AG04450 (cell line): Measurements from ENCODE around the gene POLR3G. TPM values are rescaled to one million over a fixed set of nuclear protein-coding genes. Genes with fewer than 3 reads are reported as not detected.

Source experiments
- CTCF ChIA-PET: fragments of 300-600, 350-600 bp; formaldehyde crosslinking; extraction: SDS; loops from one replicate; lab custom pipeline; 2022; ENCODE audit warnings: antibody characterized with exemption, inconsistent platforms; lab: Charles Lee
- POLR2A ChIA-PET: fragments of 350-600 bp; formaldehyde crosslinking; extraction: SDS; loops from one replicate; lab custom pipeline; 2021; ENCODE audit warnings: antibody characterized with exemption, inconsistent platforms; lab: Yijun Ruan, JAX
- DNase-seq: peaks from one replicate; pipeline ENCODE4 v3.0.0-alpha.2; 2011; ENCODE audit warnings: low read depth, low spot score
- H3K27ac ChIP-seq: one replicate; pipeline ENCODE4 v1.5.1; 2012; ENCODE audit warnings: low read depth, low read length, control low read depth
- H3K27me3 ChIP-seq: one replicate; pipeline ENCODE4 v1.6.0; 2012; ENCODE audit warnings: low read length; ENCODE audit not compliant: control insufficient read depth, insufficient read depth
- H3K4me3 ChIP-seq: 2 replicates; pipeline ENCODE4 v1.5.1; 2011; ENCODE audit warnings: mild to moderate bottlenecking, low read depth, low read length, control low read depth
- H3K9me3 ChIP-seq: 2 replicates; pipeline ENCODE4 v1.5.1; 2012; ENCODE audit warnings: low read length; ENCODE audit not compliant: control insufficient read depth, insufficient read depth
- polyA plus RNA-seq: library from polyadenylated mRNA; depleted of rRNA; stranded (reverse); fragments of >200 nt; gene quantifications from 2 replicates; pipeline ENCODE4 v1.2.3, GENCODE V29; 2011
- TF ChIP-seq, protein P1 (sequence below): IDR thresholded peaks from 2 replicates; pipeline ENCODE4 v1.5.1; 2011; ENCODE audit warnings: low read depth, low read length, control low read depth, inconsistent platforms

POLR3G gene
- polyA plus RNA-seq, 1 experiment, result 7.3 TPM

DNA sequence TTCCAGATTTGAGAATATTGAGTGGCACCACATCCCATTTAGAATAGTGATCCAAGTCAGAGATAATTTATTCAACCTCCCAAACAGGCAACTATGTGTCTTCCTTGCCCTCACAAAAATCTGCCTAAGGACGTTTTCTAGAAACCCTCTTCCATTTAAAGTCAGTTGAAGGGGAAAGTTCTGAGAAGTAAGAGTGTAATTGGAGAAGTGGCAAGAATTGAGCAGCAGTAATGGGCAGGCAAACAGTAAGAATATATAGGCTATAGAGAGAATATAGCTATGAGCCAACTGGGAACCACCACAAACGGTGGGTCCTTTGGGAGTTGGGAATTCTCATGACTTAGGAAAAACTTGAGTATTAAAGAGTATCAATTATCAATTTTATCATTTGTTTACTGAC is 34.0 kb upstream of the POLR3G start:
- TF ChIP-seq, protein P1, sequence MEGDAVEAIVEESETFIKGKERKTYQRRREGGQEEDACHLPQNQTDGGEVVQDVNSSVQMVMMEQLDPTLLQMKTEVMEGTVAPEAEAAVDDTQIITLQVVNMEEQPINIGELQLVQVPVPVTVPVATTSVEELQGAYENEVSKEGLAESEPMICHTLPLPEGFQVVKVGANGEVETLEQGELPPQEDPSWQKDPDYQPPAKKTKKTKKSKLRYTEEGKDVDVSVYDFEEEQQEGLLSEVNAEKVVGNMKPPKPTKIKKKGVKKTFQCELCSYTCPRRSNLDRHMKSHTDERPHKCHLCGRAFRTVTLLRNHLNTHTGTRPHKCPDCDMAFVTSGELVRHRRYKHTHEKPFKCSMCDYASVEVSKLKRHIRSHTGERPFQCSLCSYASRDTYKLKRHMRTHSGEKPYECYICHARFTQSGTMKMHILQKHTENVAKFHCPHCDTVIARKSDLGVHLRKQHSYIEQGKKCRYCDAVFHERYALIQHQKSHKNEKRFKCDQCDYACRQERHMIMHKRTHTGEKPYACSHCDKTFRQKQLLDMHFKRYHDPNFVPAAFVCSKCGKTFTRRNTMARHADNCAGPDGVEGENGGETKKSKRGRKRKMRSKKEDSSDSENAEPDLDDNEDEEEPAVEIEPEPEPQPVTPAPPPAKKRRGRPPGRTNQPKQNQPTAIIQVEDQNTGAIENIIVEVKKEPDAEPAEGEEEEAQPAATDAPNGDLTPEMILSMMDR, result no peak
- H3K27me3 ChIP-seq, result peaks cover 1% of the 10 kb centered on the region
- DNase-seq, result no peak
- no peak overlapping the region for H3K27ac ChIP-seq
- POLR2A ChIA-PET, result no interaction called here
- no peaks in the 10 kb centered on the region for H3K9me3 ChIP-seq
- CTCF ChIA-PET, result interaction anchor here (0.6 to 4.8 kb wide), 11 partner anchors 11 to 343 kb away, joined by 3 to 62 read pairs (median 6); partner anchors contain the start of genes CETN3 and LYSMD3
- no peak overlapping the region for H3K4me3 ChIP-seq

DNA sequence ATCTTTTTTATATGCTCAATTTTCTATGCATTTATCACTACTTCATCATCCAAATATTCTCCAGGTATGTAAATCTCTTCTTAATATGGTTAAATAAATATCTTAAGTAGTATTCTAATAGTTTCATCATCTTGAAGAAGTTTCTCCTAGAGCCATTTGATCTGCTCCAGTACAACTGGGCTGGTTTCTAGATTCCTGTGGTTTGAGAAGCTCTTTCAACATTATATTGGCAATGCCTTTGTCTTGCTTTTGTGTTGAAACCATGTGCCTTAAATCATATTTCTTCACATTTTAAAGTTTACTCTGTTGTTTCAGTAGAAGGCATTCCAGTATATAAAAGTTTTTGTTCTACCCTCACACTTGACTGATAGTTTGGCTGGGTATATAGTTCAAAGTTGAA is 27.7 kb upstream of the POLR3G start:
- H3K27ac ChIP-seq, result no peak overlapping the region
- H3K9me3 ChIP-seq, result no peaks in the 10 kb centered on the region
- no peak overlapping the region for H3K4me3 ChIP-seq
- DNase-seq, result no peak
- POLR2A ChIA-PET, result no interaction called here
- CTCF ChIA-PET, result no interaction called here
- H3K27me3 ChIP-seq, result no peaks in the 10 kb centered on the region
- TF ChIP-seq, protein P1, result no peak

DNA sequence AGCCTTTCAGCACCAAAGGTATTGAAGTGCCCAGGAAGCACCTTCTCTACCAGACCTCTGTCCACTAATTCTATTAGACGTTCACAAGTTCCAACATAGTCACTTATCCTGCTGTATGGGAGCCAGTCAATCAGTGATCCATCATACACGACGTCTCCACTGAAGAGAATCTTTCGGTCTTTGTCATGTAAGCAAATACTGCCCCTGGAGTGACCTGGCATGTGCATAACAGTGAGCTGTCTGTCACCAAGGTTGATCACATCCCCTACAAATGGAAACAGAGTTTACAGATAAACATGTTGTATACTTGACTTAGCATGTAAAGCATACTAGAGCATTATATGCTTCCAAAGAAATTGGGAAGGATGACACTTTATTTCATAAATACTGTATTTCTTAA is 13.4 kb upstream of the POLR3G start:
- CTCF ChIA-PET, result interaction anchor here (0.8 to 1.4 kb wide), 5 partner anchors 11 to 69 kb away, joined by 3 to 5 read pairs (median 3); partner anchors contain the start of genes MBLAC2 and POLR3G
- POLR2A ChIA-PET, result no interaction called here
- Histone ChIP-seq H3K27me3 (no peaks in the 10 kb centered on the region), H3K4me3 (no peak overlapping the region), H3K9me3 (no peaks in the 10 kb centered on the region), H3K27ac (no peak overlapping the region)
- no peak for DNase-seq
- TF ChIP-seq, protein P1, result no peak

DNA sequence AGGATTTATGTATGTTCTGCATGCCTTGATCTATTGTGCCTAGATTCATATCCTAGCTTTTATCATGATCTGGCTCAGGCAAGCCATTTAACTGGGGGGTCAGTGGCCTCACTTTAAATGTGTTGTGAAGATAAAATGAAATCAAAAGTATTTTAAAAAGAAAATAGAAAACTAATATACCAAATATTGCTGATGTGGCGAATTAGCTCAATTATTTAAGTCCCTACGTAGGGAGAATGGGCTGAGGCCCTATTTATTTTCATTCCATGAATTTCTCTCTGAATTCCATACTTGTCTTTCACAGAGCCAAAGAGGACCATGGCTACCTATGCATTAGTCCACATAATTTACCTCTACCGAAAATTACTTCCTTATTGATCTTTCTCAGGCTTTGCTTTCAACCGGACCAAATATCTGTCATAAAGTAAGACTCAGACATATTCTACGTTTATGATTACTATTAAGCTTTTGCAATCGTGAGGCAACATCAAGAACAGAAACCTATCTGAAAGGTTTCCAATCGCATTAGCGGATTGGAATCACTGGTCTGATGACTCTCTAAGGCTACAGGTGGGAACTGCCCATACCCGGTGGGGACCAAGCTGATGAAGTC is 1.8 kb upstream of the POLR3G start:
- TF ChIP-seq, protein P1, result no peak
- ChIA-PET CTCF (interaction anchor here (0.7 to 1.3 kb wide), 4 partner anchors 11 to 39 kb away, joined by 3 read pairs; no protein-coding TSS in a partner anchor), POLR2A (interaction anchor here (0.6 to 1.0 kb wide), 2 partner anchors 33 to 57 kb away, joined by 4 to 9 read pairs; no protein-coding TSS in a partner anchor)
- Histone ChIP-seq H3K4me3 (peak overlapping the region; percentile 86), H3K27me3 (no peaks in the 10 kb centered on the region), H3K27ac (no peak overlapping the region), H3K9me3 (no peaks in the 10 kb centered on the region; the same call in 1 of the 2 replicates)
- DNase-seq, result no peak
